HepG2 (cell line): ENCODE results near the gene NGB. TPM values are rescaled to one million over a fixed set of nuclear protein-coding genes. Genes with fewer than 3 reads are reported as not detected.

Experiments
- ATAC-seq: fragments of 200-7000 bp; cut with Tn5 transposase; 3 replicates; pipeline ENCODE4 v1.9.1; 2020; ENCODE audit warnings: mild to moderate bottlenecking, moderate library complexity
- BruUV-seq: library from RNA; stranded (reverse); fragments of 400-500 nt; replicated peaks from 2 replicates; lab custom pipeline; 2021; lab: Mats Ljungman, UMichigan
- CTCF ChIA-PET: fragments of 300-600 bp; formaldehyde crosslinking; extraction: SDS; loops from one replicate; lab custom pipeline; 2021; ENCODE audit warnings: low total read pairs, inconsistent platforms, low intra/inter-chr PET ratio; lab: Yijun Ruan, JAX
- POLR2A ChIA-PET: fragments of 350-600 bp; sonication (Branson Sonifier 250); formaldehyde crosslinking; loops from one replicate; lab custom pipeline; 2020; ENCODE audit warnings: antibody characterized with exemption, inconsistent platforms; lab: Yijun Ruan, JAX
- DNase-seq: peaks from one replicate; pipeline ENCODE4 v3.0.0-alpha.2; 2015; ENCODE audit warnings: low spot score
- FAIRE-seq: peaks from 3 replicates; lab custom pipeline; 2011; peaks lifted over from hg19 to GRCh38; lab: Jason Lieb, UNC
- H2AFZ ChIP-seq: one replicate; pipeline ENCODE4 v1.6.1; 2011; ENCODE audit warnings: low read length, inconsistent platforms
- H3K27ac ChIP-seq: fragments of 300-600 bp; 3 replicates; pipeline ENCODE4 v1.8.0; 2011; ENCODE audit warnings: mixed run types, mild to moderate bottlenecking, mixed read lengths, low read length, inconsistent platforms; ENCODE audit not compliant: insufficient read depth; ENCODE audit errors: extremely low read length
- H3K27me3 ChIP-seq, 2 experiments: fragments of 200-600 bp in 1 of 2; 2 replicates in 1 of 2; 3 replicates in 1 of 2; pipeline versions ENCODE4 v1.6.0 to v1.8.0; 2011; ENCODE audit warnings: low read length in 2 of 2, mild to moderate bottlenecking in 2 of 2, moderate library complexity in 2 of 2, inconsistent platforms in 1 of 2; ENCODE audit not compliant: insufficient read depth in 2 of 2, control insufficient read depth in 1 of 2
- H3K36me3 ChIP-seq, 2 experiments: fragments of 200-600 bp in 1 of 2; replicated peaks in 1 of 2; 2 replicates in 1 of 2; 3 replicates in 1 of 2; pipeline versions ENCODE4 v1.5.1 to v1.8.0; 2011; ENCODE audit warnings: low read length in 2 of 2, inconsistent platforms in 1 of 2; ENCODE audit not compliant: insufficient read depth in 2 of 2, control insufficient read depth in 1 of 2
- H3K4me1 ChIP-seq: 2 replicates; pipeline ENCODE4 v1.5.1; 2012; ENCODE audit warnings: low read length, inconsistent platforms; ENCODE audit not compliant: insufficient read depth
- H3K4me2 ChIP-seq: 2 replicates; pipeline ENCODE4 v1.6.0; 2011; ENCODE audit warnings: low read depth, low read length, inconsistent platforms
- H3K4me3 ChIP-seq, 3 experiments: fragments of 200-600 bp in 1 of 3; sonication (generic), shearing (Covaris generic) in 1 of 3; replicated peaks in 1 of 3; 2 replicates each; pipeline ENCODE4 v1.5.1; 2011 to 2016; ENCODE audit warnings: low read length in 3 of 3, inconsistent platforms in 2 of 3, low read depth in 2 of 3, mild to moderate bottlenecking in 2 of 3, control low read depth in 1 of 3, mixed read lengths in 1 of 3; ENCODE audit not compliant: insufficient read depth in 1 of 3
- H3K79me2 ChIP-seq: one replicate; pipeline ENCODE4 v1.6.1; 2011; ENCODE audit warnings: low read length, inconsistent platforms; ENCODE audit not compliant: insufficient read depth
- H3K9ac ChIP-seq: 2 replicates; pipeline ENCODE4 v1.6.0; 2011; ENCODE audit warnings: mild to moderate bottlenecking, low read depth, low read length, inconsistent platforms; ENCODE audit not compliant: insufficient read depth
- H3K9me3 ChIP-seq: 2 replicates; pipeline ENCODE4 v1.5.1; 2012; ENCODE audit warnings: mild to moderate bottlenecking, low read length
- H4K20me1 ChIP-seq: 2 replicates; pipeline ENCODE4 v1.6.0; 2011; ENCODE audit warnings: inconsistent platforms, mild to moderate bottlenecking, low read length, moderate library complexity; ENCODE audit not compliant: insufficient read depth
- BHLHE40 ChIP-seq: IDR thresholded peaks from 2 replicates; pipeline ENCODE4 v1.6.1; 2011; ENCODE audit warnings: low read length, improper control_type of control experiment
- ELK4 ChIP-seq: sonication (generic); formaldehyde crosslinking; IDR thresholded peaks from 2 replicates; pipeline ENCODE4 v1.9.0; 2021; ENCODE audit warnings: missing genetic modification reagents, borderline replicate concordance
- MLXIP ChIP-seq: sonication (generic); formaldehyde crosslinking; IDR thresholded peaks from 2 replicates; pipeline ENCODE4 v1.9.0; 2021; ENCODE audit warnings: missing genetic modification reagents, borderline replicate concordance
- REPIN1 ChIP-seq: sonication (generic); formaldehyde crosslinking; IDR thresholded peaks from 2 replicates; pipeline ENCODE4 v1.8.0; 2022; ENCODE audit warnings: missing genetic modification reagents, low read depth, mild to moderate bottlenecking, borderline replicate concordance
- TEF ChIP-seq: sonication (generic); formaldehyde crosslinking; IDR thresholded peaks from 2 replicates; pipeline ENCODE4 v1.5.0; 2020; ENCODE audit warnings: missing genetic modification reagents
- ZBTB20 ChIP-seq: sonication (generic); formaldehyde crosslinking; IDR thresholded peaks from 2 replicates; pipeline ENCODE4 v1.8.1; 2023; ENCODE audit warnings: missing genetic modification reagents, low read depth, mild to moderate bottlenecking, borderline replicate concordance
- ZHX1 ChIP-seq: sonication (generic); formaldehyde crosslinking; IDR thresholded peaks from 2 replicates; pipeline ENCODE4 v1.8.1; 2022; ENCODE audit warnings: low read depth, mild to moderate bottlenecking, missing genetic modification reagents
- ZNF276 ChIP-seq: sonication (generic); formaldehyde crosslinking; IDR thresholded peaks from 2 replicates; pipeline ENCODE4 v1.4.0; 2020; ENCODE audit warnings: mild to moderate bottlenecking, low read depth, missing genetic modification reagents
- ZNF460 ChIP-seq: sonication (generic); formaldehyde crosslinking; IDR thresholded peaks from 2 replicates; pipeline ENCODE4 v1.5.1; 2020; ENCODE audit warnings: missing genetic modification reagents, mild to moderate bottlenecking, borderline replicate concordance
- WGBS: methylation state at CpG from one replicate; pipeline ENCODE4 v1.1.6; 2017; ENCODE audit warnings: low lambda C conversion rate; 5-methylcytosine and 5-hydroxymethylcytosine counted together
- in situ Hi-C: cut with HindIII; loops from 2 replicates; pipeline ENCODE4 v1.10.0; 2017; ENCODE audit warnings: low pct_unique_long_range_greater_than_20kb; ENCODE audit not compliant: extremely low pct_ligation_motif_present
- intact Hi-C: fragments of 100-400 bp; cut with micrococcal nuclease; formaldehyde crosslinking; loops from one replicate; pipeline ENCODE4 v1.10.0; 2022; ENCODE audit not compliant: unreplicated experiment
- polyA plus RNA-seq, 8 experiments: library from polyadenylated mRNA; depleted of rRNA in 3 of 8; stranded (reverse) in 7 of 8; unstranded in 1 of 8; fragments of >200 nt; fragmentation: Illumina TruSeq in 4 of 8; extraction: Trizol in 4 of 8; gene quantifications; 2 replicates each; pipeline versions ENCODE4 v1.2.1 to v1.2.3, GENCODE V29; 2011 to 2016; ENCODE audit warnings: low read depth in 4 of 8, missing spikeins in 1 of 8, mixed read lengths in 1 of 8; ENCODE audit not compliant: insufficient read depth in 1 of 8
- total RNA-seq, 5 experiments: library from RNA; depleted of rRNA; stranded (reverse); fragments of >200 nt; fragmentation: Illumina TruSeq; extraction: Trizol; gene quantifications; 2 replicates each; pipeline ENCODE4 v1.2.3, GENCODE V29; 2016; ENCODE audit warnings: low read depth in 1 of 5

The NGB gene
- total and polyA plus RNA-seq, 2 of the 13 experiments (the other 11 are each of a cell fraction or from before 2014, with no cell fraction given) = 0.04 TPM; not detected in 1

- no peak overlapping the region for H3K27ac ChIP-seq
- no peaks in the 10 kb centered on the region for H3K79me2 ChIP-seq
- in situ Hi-C loops = no loop called here
- ChIA-PET CTCF (no interaction called here), POLR2A (no interaction called here)
- H3K4me3 ChIP-seq = no peak overlapping the region
- ATAC-seq (no peak), FAIRE-seq (no peak), DNase-seq (no peak)
- WGBS = 98% methylated on average over 8 of the region's 8 CpGs
- no peak overlapping the region for H3K9ac ChIP-seq
- intact Hi-C loops = no loop called here
- peaks cover under 1% of the 10 kb centered on the region; the same call in 1 of the 2 replicates for H3K4me1 ChIP-seq
- no peaks in the 10 kb centered on the region for H3K9me3 ChIP-seq
- no peaks in the 10 kb centered on the region for H3K27me3 ChIP-seq
- H3K4me2 ChIP-seq = no peak overlapping the region
- H4K20me1 ChIP-seq = no peaks in the 10 kb centered on the region
- BruUV-seq = no TSS peak
- peaks cover 11 to 26% of the 10 kb centered on the region in 2 experiments for H3K36me3 ChIP-seq
- no peak overlapping the region for H2AFZ ChIP-seq
- TF ChIP-seq REPIN1 (CRISPR knock-in tag) (no peak), MLXIP (CRISPR knock-in tag) (no peak), ZBTB20 (CRISPR knock-in tag) (no peak), ZNF460 (no peak), BHLHE40 (no peak), ZNF276 (CRISPR knock-in tag) (no peak), TEF (CRISPR knock-in tag) (no peak), ZHX1 (CRISPR knock-in tag) (no peak), ELK4 (no peak)
Observed at GRCh38 chr14:77296906-77297305, 25.9 kb upstream of the NGB start.
